ENCODE data around the gene RHOT1. TPM values are rescaled to one million over a fixed set of nuclear protein-coding genes. Genes with fewer than 3 reads are reported as not detected.

The RHOT1 gene
- total and polyA plus RNA-seq, 9 donors: 32.8 to 51.7 (median 39.1) TPM

- DNase-seq: no peak
- no peak overlapping the region for H3K27ac ChIP-seq
- TF ChIP-seq EP300 (IDR thresholded peaks at IDR 0.05) (no peak), POLR2A (IDR thresholded peaks at IDR 0.05) (no peak), CTCF (IDR thresholded peaks at IDR 0.05) (no peak)
- peaks cover 2% of the 10 kb centered on the region for H3K4me1 ChIP-seq (ENCODE audit: insufficient read depth)
- intact Hi-C loops (cut with DNase I): no loop called here
- H3K27me3 ChIP-seq: no peaks in the 10 kb centered on the region
- 85 to 88% (median 87%) methylated on average over 5 of the region's 5 CpGs for WGBS, 3 donors
- no peak overlapping the region for H3K4me3 ChIP-seq
- H3K9me3 ChIP-seq: no peaks in the 10 kb centered on the region
- no peaks in the 10 kb centered on the region for H3K36me3 ChIP-seq
These were observed 131.8 kb downstream of the RHOT1 start for GRCh38 chr17:32274101-32274500.

GRCh38 chr17:32274643-32275042 lies 132.3 kb downstream of the RHOT1 start:
- Histone ChIP-seq H3K27ac (no peak overlapping the region), H3K9me3 (no peaks in the 10 kb centered on the region), H3K36me3 (no peaks in the 10 kb centered on the region), H3K27me3 (no peaks in the 10 kb centered on the region), H3K4me1 (ENCODE audit: insufficient read depth) (peaks cover 2% of the 10 kb centered on the region), H3K4me3 (no peak overlapping the region)
- no peak for DNase-seq
- WGBS, 3 donors: 79 to 90% (median 90%) methylated on average over 6 of the region's 6 CpGs
- TF ChIP-seq POLR2A (IDR thresholded peaks at IDR 0.05) (no peak), EP300 (IDR thresholded peaks at IDR 0.05) (no peak), CTCF (IDR thresholded peaks at IDR 0.05) (no peak)
- intact Hi-C loops (cut with DNase I): no loop called here

Small RNA genes within 50 kb of the gene (small RNA-seq; reads per million reads assigned to genes)
- gene UBL5P2: not detected

Other genes starting within 250 kb of the RHOT1 start
- 10 to 100 TPM; 17.3 to 55.4 (median 41.6) TPM for gene UTP6, start 240.8 kb upstream of the RHOT1 start, total RNA-seq
- 10 to 100 TPM; 25.6 to 47.9 TPM for gene UTP6, start 240.8 kb upstream of the RHOT1 start, polyA plus RNA-seq
- gene SUZ12, start 205.5 kb upstream of the RHOT1 start, total RNA-seq: 10 to 100 TPM; 15.4 to 24.9 (median 20.2) TPM
- 10 to 100 TPM; 10.5 to 11.8 TPM for gene SUZ12, start 205.5 kb upstream of the RHOT1 start, polyA plus RNA-seq
- 10 to 100 TPM; 12.1 to 23.8 (median 19.2) TPM for gene LRRC37B, start 135.1 kb upstream of the RHOT1 start, total RNA-seq
- 10 to 100 TPM; 16.3 to 18.2 TPM for gene LRRC37B, start 135.1 kb upstream of the RHOT1 start, polyA plus RNA-seq
- 1 to 10 TPM; 1.5 to 5.6 (median 2.7) TPM for gene RHBDL3, start 123.3 kb downstream of the RHOT1 start, total RNA-seq
- gene RHBDL3, start 123.3 kb downstream of the RHOT1 start, polyA plus RNA-seq: 1 to 10 TPM in 1 of 2 donors, under 1 TPM in 1; 0.83 to 1.8 TPM
- 10 to 100 TPM; 13.4 to 23.8 (median 22.7) TPM for gene C17orf75, start 199.7 kb downstream of the RHOT1 start, total RNA-seq
- 10 to 100 TPM; 14.8 to 16.6 TPM for gene C17orf75, start 199.7 kb downstream of the RHOT1 start, polyA plus RNA-seq
- gene ZNF207, start 207.7 kb downstream of the RHOT1 start, total RNA-seq: 100 to 1,000 TPM; 105 to 155 (median 136) TPM
- gene ZNF207, start 207.7 kb downstream of the RHOT1 start, polyA plus RNA-seq: 100 to 1,000 TPM in 1 of 2 donors, 10 to 100 TPM in 1; 67.0 to 157 TPM

Measured in ovary (tissue), 9 donors.